Mucosa of gallbladder (tissue), 1 donor: ENCODE results near the gene RAMAC. TPM values are rescaled to one million over a fixed set of nuclear protein-coding genes. Genes with fewer than 3 reads are reported as not detected.
"Not testable (repeated sequence)": the region's sequence is repeated elsewhere in the genome, so short reads cannot be mapped to it uniquely, and the experiment has no call there.

Experiments
- DNase-seq: peaks from one replicate; pipeline ENCODE4 v3.0.0-alpha.2; 2020; ENCODE audit warnings: low spot score
- total RNA-seq: library from RNA; stranded (reverse); gene quantifications from one replicate; pipeline ENCODE4 v1.2.1, GENCODE V29; 2021
- donor health status: DM: no; HTN: no; CAD: no.

The RAMAC gene
- total RNA-seq, 1 donor from 2014 or later = 22.1 TPM

DNA sequence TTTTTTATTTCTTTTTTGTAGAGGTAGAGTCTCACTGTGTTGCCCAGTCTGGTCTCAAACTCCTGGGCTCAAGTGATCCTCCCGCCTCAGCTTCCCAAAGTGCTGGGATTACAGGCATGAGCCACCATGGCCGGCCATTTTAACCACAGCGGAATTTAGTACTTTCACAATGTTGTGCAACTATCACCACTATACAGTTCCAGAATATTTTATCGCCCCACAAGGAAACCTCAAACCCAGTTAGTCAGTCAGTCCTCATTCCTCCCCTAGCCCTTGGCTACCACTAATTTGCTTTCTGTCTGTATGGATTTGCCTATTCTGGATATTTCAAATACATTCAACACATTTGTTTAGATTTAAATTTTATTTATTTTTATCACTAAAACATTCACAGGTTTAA, 17.9 kb upstream of the RAMAC start:
- DNase-seq = no peak

DNA sequence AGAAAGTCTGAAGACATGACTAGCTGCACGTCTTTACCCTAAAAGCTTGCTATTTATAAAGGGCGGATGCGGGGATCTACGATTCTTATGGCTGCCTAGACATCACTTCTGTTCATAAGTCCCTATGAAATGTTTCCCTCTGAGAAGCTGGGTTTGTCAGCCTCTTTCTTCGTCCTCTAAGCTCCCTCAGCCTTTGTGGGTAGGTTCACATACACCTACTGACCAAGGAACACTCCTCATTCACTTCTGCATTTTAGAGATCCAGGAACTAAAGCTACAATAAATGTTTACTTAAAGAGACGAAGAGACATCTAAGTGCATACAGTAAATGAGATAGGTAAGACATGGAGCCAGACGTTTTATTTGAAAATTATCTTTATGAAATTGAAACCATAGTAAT, 16.7 kb upstream of the RAMAC start:
- DNase-seq = no peak

DNA sequence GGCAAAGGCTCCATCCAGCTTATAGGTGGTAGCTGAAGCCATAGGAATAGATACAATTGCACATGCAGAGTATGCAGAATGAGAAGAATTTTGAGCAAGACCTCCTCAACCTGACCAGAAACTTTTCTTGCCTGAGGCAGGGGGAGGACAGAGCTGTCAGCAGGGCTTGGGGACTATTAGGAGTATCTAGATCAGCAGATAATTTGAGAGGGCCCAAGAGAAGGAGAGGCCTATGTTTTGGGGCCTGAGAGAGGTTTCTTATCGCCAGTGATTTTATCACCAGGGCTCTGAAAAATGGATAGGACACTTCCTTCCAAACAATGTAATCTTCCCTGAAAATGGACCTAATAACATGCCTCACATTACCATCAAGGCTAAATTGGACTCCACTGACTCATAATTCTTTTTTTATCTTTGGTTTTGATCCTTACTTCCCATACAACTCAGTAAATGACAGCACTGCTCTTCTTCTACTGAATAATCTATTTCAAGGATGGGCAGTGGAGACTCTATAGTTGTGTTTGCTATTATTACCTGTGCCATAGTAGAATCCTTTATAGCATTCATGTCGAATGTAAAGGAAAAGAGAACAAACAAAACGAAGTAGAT, 15.8 kb upstream of the RAMAC start:
- no peak for DNase-seq

DNA sequence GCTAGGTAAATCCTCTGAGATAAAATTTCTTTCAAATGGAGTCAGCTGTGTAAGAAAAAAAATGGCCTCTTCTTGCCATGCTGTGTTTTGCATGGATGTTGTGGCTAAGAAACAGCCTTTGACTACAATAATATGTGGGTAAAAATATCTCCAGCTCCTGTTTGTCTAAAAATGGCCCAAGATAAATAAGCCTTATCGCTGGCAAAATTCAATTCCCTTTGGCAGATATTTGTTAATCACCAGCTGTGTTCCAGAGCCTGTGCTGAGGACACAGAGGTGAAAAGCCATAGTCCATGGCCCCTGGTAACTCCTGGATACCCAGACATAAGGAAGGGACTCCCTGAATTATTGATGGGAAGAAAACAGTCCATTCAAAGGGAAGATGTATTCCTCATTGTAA, 15.3 kb upstream of the RAMAC start:
- no peak for DNase-seq

DNA sequence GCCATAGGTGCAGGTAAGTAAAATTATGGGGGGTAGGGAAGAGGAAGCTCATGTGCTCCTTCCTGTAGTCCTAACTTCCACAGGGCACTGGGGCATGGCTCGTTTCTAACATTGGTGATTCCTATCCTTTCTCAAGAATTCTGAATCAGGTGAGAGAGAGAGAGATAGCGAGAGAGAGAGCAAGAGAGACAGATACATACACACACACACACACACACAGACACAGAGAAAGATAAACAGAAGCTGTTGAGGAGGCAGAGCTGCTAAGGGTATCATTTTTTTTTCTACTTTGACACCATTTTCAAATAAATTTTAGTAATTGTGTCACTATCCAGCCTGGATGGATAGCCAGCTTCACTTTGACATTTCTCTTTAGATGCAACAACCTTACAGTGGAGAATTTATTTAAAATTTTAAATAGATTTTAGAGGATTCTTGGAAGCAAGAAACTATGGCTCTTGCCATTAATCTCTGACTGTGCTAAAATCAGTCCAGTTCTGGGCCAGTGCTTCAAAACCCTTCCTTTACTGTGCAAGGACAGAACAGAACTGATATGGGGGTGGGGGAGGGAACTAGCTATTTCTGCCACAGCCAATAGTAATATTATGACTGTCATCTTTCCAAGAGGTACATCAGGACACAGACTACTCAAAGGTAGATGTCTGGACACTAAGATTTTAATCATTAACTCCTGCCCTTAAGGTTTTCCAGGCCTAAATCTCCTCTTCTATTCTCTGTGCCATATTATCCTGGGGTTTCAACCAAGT, 14.6 kb upstream of the RAMAC start:
- DNase-seq = no peak

DNA sequence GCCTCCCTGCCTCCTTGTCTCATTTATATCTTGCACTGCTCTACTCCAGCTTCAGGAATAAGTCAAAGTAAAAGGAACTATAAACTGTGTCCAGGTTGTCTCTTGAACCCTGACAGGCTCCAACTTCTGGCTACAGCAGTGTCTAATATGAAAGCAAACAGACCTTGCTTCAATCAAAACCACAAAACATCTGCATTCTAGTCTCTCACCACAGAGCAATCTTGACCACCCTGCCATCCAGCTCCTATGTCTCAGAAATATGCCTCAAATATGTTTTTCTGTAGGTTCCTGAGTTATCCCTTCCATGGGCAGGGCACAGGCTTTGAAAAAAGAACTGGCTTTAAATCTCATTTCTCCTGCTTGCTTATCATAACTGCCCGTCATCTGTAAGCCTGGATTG, 13.0 kb upstream of the RAMAC start:
- no peak for DNase-seq

DNA sequence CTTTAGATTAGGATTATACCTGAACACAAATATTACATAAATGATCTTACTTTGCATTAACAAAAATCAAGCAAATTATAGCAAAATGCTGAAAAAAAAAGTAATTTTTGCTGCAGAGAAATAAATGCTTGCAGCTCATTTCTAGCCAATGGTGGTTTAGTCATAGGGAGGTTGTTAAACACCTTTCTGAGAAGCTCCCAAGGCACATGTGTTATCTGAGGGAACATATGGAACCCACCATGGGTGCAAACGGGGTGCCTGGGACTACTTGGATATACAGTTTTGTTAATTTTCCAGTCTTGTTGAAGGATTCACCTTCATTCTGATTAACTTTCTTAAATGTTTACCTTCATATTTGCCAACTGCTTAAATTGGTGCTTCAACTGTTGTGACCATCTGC, 8.9 kb upstream of the RAMAC start:
- no peak for DNase-seq

DNA sequence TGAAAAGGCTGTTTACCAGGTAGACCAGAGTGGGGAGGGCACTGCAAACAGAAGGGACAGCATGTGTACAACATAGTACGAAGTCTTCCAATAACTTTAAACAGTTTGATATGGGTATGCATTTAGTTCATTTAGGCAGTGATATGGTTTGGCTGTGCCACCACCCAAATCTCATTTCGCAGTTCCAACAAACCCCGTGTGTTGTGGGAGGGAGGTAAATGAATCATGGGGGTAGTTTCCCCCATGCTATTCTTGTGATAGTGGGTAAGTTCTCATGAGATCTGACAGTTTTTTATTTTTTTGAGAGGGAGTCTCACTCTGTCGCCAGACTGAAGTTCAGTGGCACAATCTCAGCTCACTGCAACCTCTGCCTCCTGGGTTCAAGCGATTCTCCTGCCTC, 7.6 kb upstream of the RAMAC start:
- DNase-seq = no peak

DNA sequence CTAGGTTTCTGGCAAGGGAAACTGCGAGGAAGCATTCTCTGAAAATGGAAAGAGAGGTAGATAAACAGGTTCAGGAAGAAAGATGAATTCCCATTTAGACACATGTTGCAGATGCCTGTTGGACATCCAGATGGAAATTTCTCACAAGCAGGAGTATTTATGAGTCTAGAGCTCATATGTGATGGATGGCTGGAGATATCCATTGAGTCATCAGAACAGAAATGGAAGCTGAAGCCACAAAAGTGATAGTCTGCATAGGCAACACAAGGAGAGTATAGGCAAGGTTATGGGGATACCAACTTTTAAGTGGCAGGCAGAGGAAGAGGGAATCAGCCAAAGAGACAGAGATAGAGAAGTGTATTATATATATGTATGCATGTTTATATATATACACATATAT, 6.3 kb upstream of the RAMAC start:
- no peak for DNase-seq

DNA sequence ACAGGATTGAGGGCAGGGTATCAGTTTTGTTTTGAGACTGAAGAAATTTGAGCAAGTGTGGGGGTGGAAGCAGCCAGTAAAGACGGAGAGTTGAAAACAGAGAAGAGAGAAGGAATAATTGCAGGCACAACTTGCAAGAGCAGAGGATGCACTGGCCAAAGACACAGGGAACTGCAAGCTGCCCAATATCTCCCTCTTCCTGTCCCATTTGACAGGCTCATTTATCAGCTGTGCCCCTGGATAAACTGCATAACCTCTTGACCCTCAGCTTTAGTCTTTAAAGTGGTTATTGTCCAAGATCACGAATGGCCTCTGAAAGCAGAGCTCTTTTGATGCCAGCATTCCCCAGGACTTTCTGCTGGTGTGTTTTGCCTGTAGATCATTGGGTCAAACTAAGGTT, 5.0 kb upstream of the RAMAC start:
- DNase-seq = no peak

DNA sequence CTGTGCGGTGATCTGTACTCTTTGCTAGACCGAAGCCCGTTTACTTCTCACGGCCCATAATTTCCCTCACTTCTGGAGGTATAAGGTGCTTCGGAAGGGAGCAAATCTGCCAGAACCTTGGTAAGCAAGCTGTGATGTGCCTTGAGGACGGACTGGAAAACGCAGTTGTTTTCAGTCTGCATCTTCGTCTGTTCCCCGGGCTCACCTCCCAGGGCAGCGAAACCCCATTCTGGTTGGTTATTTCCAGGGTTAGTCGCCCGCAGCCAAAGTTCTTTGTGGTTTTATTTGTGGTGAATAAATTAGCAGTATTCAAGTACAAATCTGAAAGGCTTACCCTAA, 401 bp downstream of the RAMAC start:
- DNase-seq = no peak

DNA sequence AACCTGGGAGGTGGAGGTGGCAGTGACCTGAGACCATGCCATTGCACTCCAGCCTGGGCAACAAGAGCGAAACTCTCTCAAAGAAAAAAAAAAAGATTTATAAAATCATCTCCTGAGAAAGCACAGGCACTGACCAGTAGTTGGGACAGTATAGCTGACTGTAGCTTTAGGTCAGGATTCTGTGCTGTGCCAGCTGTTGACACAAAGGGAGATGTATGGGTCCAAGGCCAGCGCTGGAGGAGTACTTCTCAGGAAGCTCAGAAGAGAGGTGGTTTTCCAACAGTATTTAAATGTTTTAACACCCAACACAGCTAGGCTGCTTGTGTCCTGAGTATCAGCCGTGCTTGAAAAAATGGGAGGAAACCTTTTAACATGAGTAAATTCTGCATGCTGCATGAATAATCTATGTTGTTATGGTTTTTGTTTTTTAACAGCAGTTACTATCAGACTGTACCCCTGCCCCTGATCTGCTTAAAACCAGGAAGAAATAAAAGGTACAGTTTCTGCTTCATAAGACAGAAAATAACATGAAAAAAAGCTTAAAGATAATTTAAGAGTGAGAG, 6.5 kb downstream of the RAMAC start:
- DNase-seq = no peak

DNA sequence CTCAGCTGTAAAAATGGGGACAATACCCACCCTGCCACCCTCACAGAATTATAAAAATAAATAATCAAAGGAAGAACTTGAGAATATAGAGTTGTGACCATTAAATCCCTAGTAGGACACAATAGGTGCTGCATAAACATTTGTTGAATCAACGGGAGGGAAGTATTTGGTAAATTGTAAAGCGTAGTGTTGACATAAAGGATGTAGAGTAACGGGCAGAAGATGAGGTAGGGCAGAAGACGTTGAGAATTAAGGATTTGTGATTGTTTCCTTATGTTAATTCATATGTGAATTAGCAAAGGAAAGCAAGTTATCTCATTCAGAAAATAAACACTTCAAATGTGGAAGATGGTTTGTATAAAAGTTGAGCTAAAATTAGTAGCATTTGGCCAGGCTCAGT, 7.1 kb downstream of the RAMAC start:
- no peak for DNase-seq

DNA sequence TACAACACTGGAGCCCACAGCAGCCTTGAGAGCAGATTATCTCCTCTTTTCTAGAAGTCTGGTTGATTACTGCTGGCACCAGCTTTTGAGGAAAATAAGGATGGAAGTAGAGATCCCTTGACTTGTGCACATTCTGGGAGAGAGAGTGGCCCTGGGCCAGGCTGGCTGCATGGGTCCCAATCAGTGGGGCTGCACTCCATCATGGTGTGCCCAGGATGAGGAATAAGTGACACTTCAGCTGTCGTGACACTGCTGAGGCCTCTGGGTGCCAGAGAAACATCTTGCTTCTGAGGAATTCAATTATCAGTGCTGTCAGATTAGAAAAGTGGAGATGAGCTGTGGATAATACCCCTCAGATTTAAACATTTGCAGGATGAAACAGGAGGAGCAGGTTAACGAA, 9.1 kb downstream of the RAMAC start:
- no peak for DNase-seq

DNA sequence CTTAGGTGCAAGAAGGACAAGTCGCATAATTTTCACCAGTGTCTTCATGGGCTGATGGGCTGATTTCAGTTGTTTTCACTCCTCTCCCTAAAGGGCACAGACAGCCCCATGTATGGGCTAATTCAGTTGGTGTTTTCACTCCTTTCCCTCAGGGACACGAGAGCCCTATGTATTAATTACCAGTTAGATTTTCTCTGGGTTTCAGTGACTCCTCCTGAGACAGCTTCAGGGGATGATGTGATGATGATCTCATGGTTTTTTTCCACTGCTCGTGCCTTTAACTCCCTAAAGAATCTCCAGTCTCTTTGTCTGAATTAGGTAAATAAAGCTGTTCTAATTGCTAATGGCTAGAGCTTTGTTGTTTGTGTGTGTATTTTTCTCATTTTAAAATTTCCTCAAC, 9.9 kb downstream of the RAMAC start:
- DNase-seq = no peak

DNA sequence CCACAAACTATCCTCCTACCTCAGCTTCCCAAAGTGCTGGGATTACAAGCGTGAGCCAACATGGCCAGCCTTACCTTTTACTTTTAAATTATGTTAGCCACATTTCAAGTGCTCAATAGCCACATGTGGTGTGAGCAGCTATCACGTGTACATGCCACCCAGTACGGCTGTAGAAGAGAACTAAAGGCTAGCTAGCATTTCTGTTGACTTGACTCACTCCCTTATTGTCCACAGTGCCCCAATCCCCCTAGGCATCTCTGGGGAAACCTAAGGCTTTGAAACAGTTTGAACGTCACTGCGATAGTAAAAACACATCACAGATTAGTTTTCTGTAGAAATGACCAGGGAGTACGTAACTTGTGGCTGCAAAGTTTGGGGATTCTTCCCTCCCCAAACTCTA, 13.4 kb downstream of the RAMAC start:
- no peak for DNase-seq

DNA sequence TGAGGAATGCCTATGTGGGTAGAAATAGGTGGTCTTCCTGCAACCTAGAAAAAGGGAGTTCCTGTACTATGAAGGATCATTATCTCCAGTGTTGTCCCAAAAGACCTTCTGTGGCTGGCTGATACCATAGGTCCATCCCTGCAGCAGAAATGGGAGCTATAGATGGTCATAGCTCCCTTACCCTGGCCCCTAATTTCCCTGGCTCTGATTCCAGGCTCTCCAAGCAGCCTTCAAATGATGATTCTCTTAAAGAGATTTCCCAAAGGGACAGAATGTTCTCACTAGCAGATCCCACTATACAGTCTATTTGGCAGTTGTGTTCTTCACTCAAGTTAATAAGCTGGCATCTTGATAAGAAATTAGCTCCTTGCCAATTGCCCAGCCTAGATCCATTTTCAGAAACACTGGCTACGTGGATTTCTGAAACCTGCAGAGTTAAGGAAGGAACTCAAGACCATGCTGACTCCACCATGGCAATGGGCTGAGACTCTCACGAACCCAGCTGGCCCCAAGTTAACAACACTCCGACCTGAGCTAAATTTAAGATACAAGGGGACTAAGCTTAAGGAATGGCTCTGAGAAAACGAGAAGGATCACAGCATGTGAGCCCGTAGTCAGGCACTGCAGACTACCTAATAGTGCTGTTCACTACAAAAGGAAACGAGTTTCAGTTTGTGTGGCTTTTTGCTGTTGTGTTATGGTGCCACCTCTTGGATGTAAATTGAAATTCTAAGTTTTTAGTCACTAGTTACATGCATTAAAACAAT, 14.1 kb downstream of the RAMAC start:
- DNase-seq = peak; percentile 15

DNA sequence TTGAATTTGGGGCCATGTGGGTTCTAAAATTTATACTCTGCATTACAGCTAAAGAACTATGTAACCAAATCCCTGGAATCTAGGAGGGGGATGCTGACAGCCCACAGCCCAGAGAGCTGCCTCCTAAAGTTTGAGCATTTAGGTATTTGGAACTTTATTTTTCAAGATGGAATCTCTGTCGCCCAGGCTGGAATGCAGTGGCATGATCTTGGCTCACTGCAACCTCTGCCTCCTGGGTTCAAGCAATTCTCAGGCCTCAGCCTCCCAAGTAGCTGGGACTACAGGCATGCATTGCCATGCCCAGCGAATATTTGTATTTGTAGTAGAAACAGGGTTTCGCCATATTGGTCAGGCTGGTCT, 14.6 kb downstream of the RAMAC start:
- not testable (repeated sequence) for DNase-seq

DNA sequence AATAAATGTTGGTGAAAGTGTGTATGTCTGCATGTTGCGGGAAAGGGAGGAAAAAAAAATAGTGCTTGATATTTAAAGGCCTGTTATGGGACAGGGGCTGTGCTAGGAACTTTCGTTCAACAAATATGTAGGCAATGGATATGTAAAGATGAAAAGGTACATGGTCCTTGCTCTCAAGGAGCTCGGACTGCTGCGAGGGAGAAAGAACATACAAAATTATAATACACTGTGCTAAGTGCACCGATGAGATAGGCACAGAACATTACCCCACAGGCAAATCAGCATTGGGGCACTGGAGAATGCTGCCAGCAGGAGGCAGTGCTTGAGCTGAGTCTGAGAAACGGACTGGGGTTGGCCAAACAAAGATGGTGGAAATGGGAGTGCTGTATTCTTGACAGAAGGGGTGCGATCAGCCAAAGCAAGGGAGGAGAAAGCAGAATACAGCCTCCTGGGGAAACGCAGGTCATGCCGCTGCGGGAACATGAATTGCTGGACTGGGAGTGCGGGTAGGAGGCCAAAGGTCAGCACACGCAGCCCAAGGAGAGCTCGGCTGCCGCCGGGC, 24.8 kb downstream of the RAMAC start:
- DNase-seq = peak; percentile 69

DNA sequence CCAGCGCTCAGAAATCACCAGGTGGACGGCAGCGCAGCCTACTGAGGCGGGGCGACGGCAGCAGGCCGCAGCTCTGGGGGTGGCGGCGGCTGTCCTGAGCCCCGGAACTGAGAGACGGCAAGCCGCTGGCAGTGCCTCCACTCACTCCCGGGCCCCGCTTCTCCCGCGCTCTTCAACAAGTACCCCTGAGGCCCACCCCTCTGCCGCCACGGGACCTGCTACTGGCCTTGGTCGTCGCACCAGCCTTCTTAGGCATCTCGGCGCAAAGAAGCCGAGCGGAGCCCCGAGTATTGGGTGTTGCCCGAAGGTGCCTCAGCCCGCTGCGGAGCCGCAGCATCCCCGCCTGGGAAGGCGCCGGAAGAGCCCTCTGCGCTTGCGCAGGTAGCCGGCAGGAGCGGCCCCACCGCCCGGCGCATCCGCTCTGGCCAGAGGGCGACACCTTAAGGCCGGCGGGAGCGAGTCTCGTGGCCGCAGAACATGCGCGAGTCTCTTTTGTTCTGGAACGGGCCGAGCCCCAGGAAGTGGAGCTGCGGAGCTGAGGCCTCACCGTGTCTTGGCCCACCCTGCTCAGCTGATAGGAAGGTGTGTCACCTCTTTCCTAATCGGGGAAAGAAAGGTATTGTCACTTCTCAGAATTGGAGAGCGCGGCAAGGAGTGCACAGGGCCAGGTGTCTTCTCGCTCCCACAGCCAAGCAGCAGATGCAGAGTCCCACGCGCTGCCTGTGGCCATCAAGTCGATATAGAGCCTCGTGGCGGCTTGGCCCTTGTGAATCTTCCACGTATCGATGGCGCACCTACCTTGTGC, 25.5 kb downstream of the RAMAC start, which contains the start of gene C15orf40:
Gene C15orf40 (minus strand): TSS at position 369 of the 805 bp plus-strand sequence. CDS start 32 bp downstream, at position 337.
- peak; percentile 91 for DNase-seq

DNA sequence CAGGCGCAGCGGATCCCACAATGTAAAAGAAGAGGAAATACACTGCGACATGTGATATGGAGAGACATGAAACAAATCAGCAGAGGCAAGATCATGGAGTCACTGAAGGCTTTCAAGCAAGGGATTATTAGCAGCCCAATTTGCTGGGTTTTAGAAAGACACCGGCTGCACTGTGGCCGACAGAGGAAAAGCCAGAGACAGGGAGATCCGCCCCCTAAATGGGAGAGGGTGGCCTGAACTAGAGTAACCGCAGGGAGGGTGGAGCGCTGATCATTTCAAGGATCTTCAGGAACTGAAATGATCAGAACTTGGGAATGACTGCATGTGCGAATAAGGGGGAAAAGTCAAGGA, 26.0 kb downstream of the RAMAC start:
- no peak for DNase-seq

DNA sequence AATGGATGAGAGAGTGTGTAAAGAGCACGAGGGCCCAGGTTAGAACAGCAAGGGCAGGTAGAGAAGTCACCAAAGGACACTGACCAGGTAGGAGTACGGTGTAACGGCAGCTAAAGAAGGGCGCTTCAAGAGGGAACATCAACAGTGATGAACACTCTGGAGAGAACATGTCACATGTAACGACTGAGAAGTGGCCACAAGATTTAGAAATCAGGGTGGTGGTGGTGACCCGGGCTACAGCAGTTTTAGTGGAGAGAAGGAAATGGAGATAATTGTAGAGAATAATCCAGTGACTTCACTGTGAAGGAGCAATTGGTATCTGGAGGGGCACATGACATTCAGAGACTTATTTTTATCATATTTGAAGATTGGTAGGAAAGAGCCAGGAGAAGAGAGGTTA, 26.6 kb downstream of the RAMAC start:
- DNase-seq = no peak
